Activated CD8-positive, alpha-beta T cell treated with anti-CD3 and anti-CD28 coated beads for 36 hours (primary cell): ENCODE results near the gene NUP188. TPM values are rescaled to one million over a fixed set of nuclear protein-coding genes. Genes with fewer than 3 reads are reported as not detected.

Experiments
- ATAC-seq: fragments of 200-7000 bp; cut with Tn5 transposase; one replicate; pipeline ENCODE4 v1.10.0; 2021; ENCODE audit warnings: mild to moderate bottlenecking, moderate library complexity
- CTCF ChIA-PET: fragments of 350-600 bp; sonication (Branson Sonifier 250); formaldehyde crosslinking; loops from one replicate; lab custom pipeline; 2021; ENCODE audit warnings: antibody characterized with exemption; lab: Charles Lee
- POLR2A ChIA-PET: fragments of 350-600 bp; sonication (Branson Sonifier 250); formaldehyde crosslinking; loops from one replicate; lab custom pipeline; 2021; ENCODE audit warnings: antibody characterized with exemption; lab: Charles Lee
- DNase-seq: peaks from one replicate; pipeline ENCODE4 v3.0.0-alpha.2; 2020
- H3K27ac Mint-ChIP-seq: one replicate; pipeline ENCODE4 v1.8.0; 2021; ENCODE audit warnings: mild to moderate bottlenecking, mixed read lengths
- H3K27me3 Mint-ChIP-seq: one replicate; pipeline ENCODE4 v1.8.0; 2021; ENCODE audit warnings: mixed read lengths
- H3K36me3 Mint-ChIP-seq: one replicate; pipeline ENCODE4 v1.8.0; 2021; ENCODE audit warnings: low read depth, mixed read lengths
- H3K4me1 Mint-ChIP-seq: one replicate; pipeline ENCODE4 v1.8.0; 2021; ENCODE audit warnings: low read depth, mixed read lengths
- H3K4me3 Mint-ChIP-seq: one replicate; pipeline ENCODE4 v1.8.0; 2021; ENCODE audit warnings: mild to moderate bottlenecking, moderate library complexity, mixed read lengths
- H3K9me3 Mint-ChIP-seq: one replicate; pipeline ENCODE4 v1.8.0; 2021; ENCODE audit warnings: mixed read lengths
- intact Hi-C: fragments of 100-400 bp; cut with micrococcal nuclease; formaldehyde crosslinking; loops from one replicate; pipeline ENCODE4 v1.10.0; 2022
- total RNA-seq, 2 experiments: library from RNA; stranded (reverse); gene quantifications; one replicate each; pipeline ENCODE4 v1.2.3, GENCODE V29; 2021
- TF ChIP-seq, protein P1 (sequence below): fragments of 200-600 bp; IDR thresholded peaks from one replicate; pipeline ENCODE4 v1.8.0; 2022; ENCODE audit warnings: antibody characterized with exemption, mild to moderate bottlenecking

The NUP188 gene
- total RNA-seq, 2 experiments from 2014 or later, result 96.2 to 110 TPM

GRCh38 chr9:128913048-128913900 is 34.2 kb upstream of the NUP188 start:
- ChIA-PET CTCF (interaction anchor here (0.9 to 3.6 kb wide), 3 partner anchors 14 to 15 kb away, joined by 3 to 19 read pairs (median 4); no protein-coding TSS in a partner anchor), POLR2A (interaction anchor here (1.0 to 1.9 kb wide), 2 partner anchors 11 to 20 kb away, joined by 3 to 9 read pairs; no protein-coding TSS in a partner anchor)
- Mint-ChIP-seq H3K4me1 (peaks cover 61% of the 10 kb centered on the region), H3K36me3 (peaks cover 34% of the 10 kb centered on the region), H3K9me3 (no peaks in the 10 kb centered on the region), H3K4me3 (no peak overlapping the region), H3K27me3 (no peaks in the 10 kb centered on the region), H3K27ac (peak overlapping the region; percentile 69)
- intact Hi-C loops, result no loop called here
- DNase-seq (no peak), ATAC-seq (no peak)
- TF ChIP-seq, protein P1, sequence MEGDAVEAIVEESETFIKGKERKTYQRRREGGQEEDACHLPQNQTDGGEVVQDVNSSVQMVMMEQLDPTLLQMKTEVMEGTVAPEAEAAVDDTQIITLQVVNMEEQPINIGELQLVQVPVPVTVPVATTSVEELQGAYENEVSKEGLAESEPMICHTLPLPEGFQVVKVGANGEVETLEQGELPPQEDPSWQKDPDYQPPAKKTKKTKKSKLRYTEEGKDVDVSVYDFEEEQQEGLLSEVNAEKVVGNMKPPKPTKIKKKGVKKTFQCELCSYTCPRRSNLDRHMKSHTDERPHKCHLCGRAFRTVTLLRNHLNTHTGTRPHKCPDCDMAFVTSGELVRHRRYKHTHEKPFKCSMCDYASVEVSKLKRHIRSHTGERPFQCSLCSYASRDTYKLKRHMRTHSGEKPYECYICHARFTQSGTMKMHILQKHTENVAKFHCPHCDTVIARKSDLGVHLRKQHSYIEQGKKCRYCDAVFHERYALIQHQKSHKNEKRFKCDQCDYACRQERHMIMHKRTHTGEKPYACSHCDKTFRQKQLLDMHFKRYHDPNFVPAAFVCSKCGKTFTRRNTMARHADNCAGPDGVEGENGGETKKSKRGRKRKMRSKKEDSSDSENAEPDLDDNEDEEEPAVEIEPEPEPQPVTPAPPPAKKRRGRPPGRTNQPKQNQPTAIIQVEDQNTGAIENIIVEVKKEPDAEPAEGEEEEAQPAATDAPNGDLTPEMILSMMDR, result no peak

DNA sequence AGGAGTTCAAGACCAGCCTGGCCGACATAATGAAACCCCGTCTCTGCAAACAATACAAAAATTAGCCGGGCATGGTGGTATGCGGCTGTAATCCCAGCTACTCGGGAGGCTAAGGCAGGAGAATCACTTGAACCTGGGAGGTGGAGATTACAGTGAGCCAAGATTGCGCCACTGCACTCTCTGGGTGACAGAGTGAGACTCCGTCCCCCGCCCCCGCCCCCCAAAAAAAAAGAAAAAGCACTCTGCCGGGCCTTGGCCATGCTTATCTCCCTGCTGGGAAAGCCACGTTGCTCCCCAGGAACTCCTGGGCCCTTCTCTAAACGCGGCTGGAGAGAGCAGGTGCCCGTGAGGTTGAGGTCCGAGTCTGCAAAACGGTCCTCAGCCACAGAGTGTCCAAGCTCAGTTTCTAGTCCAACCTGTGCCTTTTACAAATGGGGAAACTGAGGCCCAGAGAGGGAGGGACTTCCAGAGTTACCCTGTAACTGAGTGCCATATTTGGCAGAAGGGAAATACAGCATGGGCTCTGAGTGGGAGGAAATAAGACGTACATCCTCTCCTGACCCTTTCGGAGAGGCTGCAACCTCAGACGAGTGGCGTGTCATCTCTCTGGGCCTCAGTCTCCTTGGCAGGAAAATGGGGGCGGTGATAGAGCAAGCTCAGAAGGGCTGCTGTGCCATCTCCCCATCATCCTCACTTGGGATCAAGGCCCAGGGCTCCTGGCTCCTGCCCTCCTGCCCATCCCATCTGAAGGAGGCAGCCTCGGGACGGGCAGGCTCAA is 33.3 kb upstream of the NUP188 start:
- POLR2A ChIA-PET, result interaction anchor here (1.0 kb wide), 1 partner anchor 12 kb away, joined by 3 read pairs; no protein-coding TSS in a partner anchor
- ATAC-seq, result peak; percentile 78
- no peak overlapping the region for H3K4me3 Mint-ChIP-seq
- H3K27ac Mint-ChIP-seq, result peak overlapping the region; percentile 69
- peak; percentile 61 for DNase-seq
- H3K27me3 Mint-ChIP-seq, result no peaks in the 10 kb centered on the region
- H3K36me3 Mint-ChIP-seq, result peaks cover 26% of the 10 kb centered on the region
- CTCF ChIA-PET, result interaction anchor here (3.6 kb wide), 1 partner anchor 14 kb away, joined by 19 read pairs; no protein-coding TSS in a partner anchor
- H3K4me1 Mint-ChIP-seq, result peaks cover 53% of the 10 kb centered on the region
- intact Hi-C loops, result no loop called here
- TF ChIP-seq, protein P1, result no peak
- no peaks in the 10 kb centered on the region for H3K9me3 Mint-ChIP-seq

DNA sequence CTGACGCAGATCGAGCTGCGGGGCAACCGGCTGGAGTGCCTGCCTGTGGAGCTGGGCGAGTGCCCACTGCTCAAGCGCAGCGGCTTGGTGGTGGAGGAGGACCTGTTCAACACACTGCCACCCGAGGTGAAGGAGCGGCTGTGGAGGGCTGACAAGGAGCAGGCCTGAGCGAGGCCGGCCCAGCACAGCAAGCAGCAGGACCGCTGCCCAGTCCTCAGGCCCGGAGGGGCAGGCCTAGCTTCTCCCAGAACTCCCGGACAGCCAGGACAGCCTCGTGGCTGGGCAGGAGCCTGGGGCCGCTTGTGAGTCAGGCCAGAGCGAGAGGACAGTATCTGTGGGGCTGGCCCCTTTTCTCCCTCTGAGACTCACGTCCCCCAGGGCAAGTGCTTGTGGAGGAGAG is 31.3 kb upstream of the NUP188 start:
- DNase-seq, result no peak
- Mint-ChIP-seq H3K27me3 (no peaks in the 10 kb centered on the region), H3K27ac (no peak overlapping the region), H3K4me1 (peaks cover 41% of the 10 kb centered on the region), H3K36me3 (peaks cover 18% of the 10 kb centered on the region), H3K9me3 (no peaks in the 10 kb centered on the region), H3K4me3 (no peak overlapping the region)
- intact Hi-C loops, result no loop called here
- no peak for ATAC-seq
- CTCF ChIA-PET, result interaction anchor here (3.6 kb wide), 1 partner anchor 12 kb away, joined by 19 read pairs; no protein-coding TSS in a partner anchor
- POLR2A ChIA-PET, result no interaction called here
- TF ChIP-seq, protein P1, result no peak

GRCh38 chr9:128916745-128917144 is 30.8 kb upstream of the NUP188 start:
- H3K27ac Mint-ChIP-seq, result peak overlapping the region; percentile 42
- ChIA-PET POLR2A (no interaction called here), CTCF (interaction anchor here (3.6 kb wide), 1 partner anchor 11 kb away, joined by 19 read pairs; no protein-coding TSS in a partner anchor)
- TF ChIP-seq, protein P1, result no peak
- H3K4me3 Mint-ChIP-seq, result no peak overlapping the region
- DNase-seq, result no peak
- ATAC-seq, result no peak
- H3K36me3 Mint-ChIP-seq, result peaks cover 18% of the 10 kb centered on the region
- intact Hi-C loops, result no loop called here
- H3K27me3 Mint-ChIP-seq, result no peaks in the 10 kb centered on the region
- peaks cover 38% of the 10 kb centered on the region for H3K4me1 Mint-ChIP-seq
- no peaks in the 10 kb centered on the region for H3K9me3 Mint-ChIP-seq
